A549 (cell line): ENCODE results near the gene VPS37B. TPM values are rescaled to one million over a fixed set of nuclear protein-coding genes. Genes with fewer than 3 reads are reported as not detected.

ENCODE experiments used
- ATAC-seq, 2 experiments: fragments of 200-7000 bp in 1 of 2; fragments of >200 bp in 1 of 2; cut with Nextera tagmentation in 1 of 2; cut with Tn5 transposase in 1 of 2; 3 replicates each; pipeline versions ENCODE4 v1.8.0 to v1.9.1; 2018 to 2020; ENCODE audit warnings: mild to moderate bottlenecking in 1 of 2, moderate library complexity in 1 of 2
- CTCF ChIA-PET: fragments of 300-600 bp; sonication (Branson Sonifier 250); formaldehyde crosslinking; extraction: SDS; loops from one replicate; lab custom pipeline; 2021; ENCODE audit warnings: antibody characterized with exemption, inconsistent platforms; lab: Yijun Ruan, JAX
- POLR2A ChIA-PET: fragments of 350-600 bp; formaldehyde crosslinking; extraction: SDS; loops from one replicate; lab custom pipeline; 2021; ENCODE audit warnings: antibody characterized with exemption, inconsistent platforms; lab: Yijun Ruan, JAX
- DNase-seq, 2 experiments: peaks; one replicate each; pipeline versions ENCODE4 v3.0.0 to v3.0.0-alpha.2; 2011 to 2016; ENCODE audit warnings: low read depth in 1 of 2, low spot score in 1 of 2
- FAIRE-seq: peaks from 2 replicates; lab custom pipeline; 2011; peaks lifted over from hg19 to GRCh38; lab: Jason Lieb, UNC
- H3K27ac ChIP-seq, 2 experiments: fragments of >200 bp; sonication (Bioruptor Twin); formaldehyde crosslinking; 3 replicates each; pipeline ENCODE4 v1.5.1; 2016 to 2017
- H3K4me1 ChIP-seq: fragments of >200 bp; sonication (Bioruptor Twin); formaldehyde crosslinking; 3 replicates; pipeline ENCODE4 v1.6.1; 2016
- H3K4me2 ChIP-seq: fragments of >200 bp; sonication (Bioruptor Twin); formaldehyde crosslinking; 3 replicates; pipeline ENCODE4 v1.6.1; 2016
- H3K4me3 ChIP-seq: fragments of >200 bp; sonication (Bioruptor Twin); formaldehyde crosslinking; 3 replicates; pipeline ENCODE4 v1.5.1; 2016
- H3K9me3 ChIP-seq: fragments of >200 bp; sonication (Bioruptor Twin); formaldehyde crosslinking; 3 replicates; pipeline ENCODE4 v1.6.1; 2016
- CBX2 ChIP-seq: fragments of 200-600 bp; sonication (generic); IDR thresholded peaks from 2 replicates; pipeline ENCODE4 v1.6.1; 2016; ENCODE audit warnings: low read depth, mild to moderate bottlenecking, borderline replicate concordance
- CEBPB ChIP-seq, 2 experiments: fragments of >200 bp in 1 of 2; sonication (Bioruptor Twin) in 1 of 2; formaldehyde crosslinking in 1 of 2; IDR thresholded peaks; 2 replicates each; pipeline ENCODE4 v1.6.1; 2012 to 2016
- CHD4 ChIP-seq: fragments of 200-600 bp; sonication (generic); IDR thresholded peaks from 2 replicates; pipeline ENCODE4 v1.6.1; 2016; ENCODE audit warnings: antibody characterized with exemption, mild to moderate bottlenecking, borderline replicate concordance
- EHF ChIP-seq: fragments of 250-450 bp; sonication (Bioruptor Pico); IDR thresholded peaks from 2 replicates; pipeline ENCODE4 v1.5.0; 2020; ENCODE audit warnings: mild to moderate bottlenecking
- EP300 ChIP-seq, 2 experiments: fragments of >200 bp; sonication (Bioruptor Twin); formaldehyde crosslinking; IDR thresholded peaks; 2 replicates in 1 of 2; 3 replicates in 1 of 2; pipeline ENCODE4 v1.6.1; 2016 to 2017
- ESRRA ChIP-seq: fragments of 150-350 bp; IDR thresholded peaks from 2 replicates; pipeline ENCODE4 v1.6.1; 2014; ENCODE audit warnings: mild to moderate bottlenecking, low read length, borderline replicate concordance
- FOXS1 ChIP-seq: fragments of 250-450 bp; sonication (Bioruptor Pico); IDR thresholded peaks from 2 replicates; pipeline ENCODE4 v1.5.0; 2020; ENCODE audit warnings: mild to moderate bottlenecking, moderate library complexity
- JUN ChIP-seq, 2 experiments: fragments of >200 bp; sonication (Bioruptor Twin); formaldehyde crosslinking; IDR thresholded peaks; 2 replicates in 1 of 2; 3 replicates in 1 of 2; pipeline ENCODE4 v1.6.1; 2016 to 2017
- JUNB ChIP-seq: fragments of >200 bp; sonication (Bioruptor Twin); formaldehyde crosslinking; IDR thresholded peaks from 2 replicates; pipeline ENCODE4 v1.6.1; 2016
- KDM1A ChIP-seq: fragments of 200-600 bp; sonication (generic); IDR thresholded peaks from 2 replicates; pipeline ENCODE4 v1.6.1; 2016; ENCODE audit warnings: low read depth, mild to moderate bottlenecking
- NPAS2 ChIP-seq: fragments of 250-450 bp; sonication (Bioruptor Pico); IDR thresholded peaks from 2 replicates; pipeline ENCODE4 v1.8.0; 2022; ENCODE audit warnings: mild to moderate bottlenecking, moderate library complexity, borderline replicate concordance
- PHF8 ChIP-seq: fragments of 200-600 bp; sonication (generic); IDR thresholded peaks from 2 replicates; pipeline ENCODE4 v1.6.1; 2016; ENCODE audit warnings: low read depth, mild to moderate bottlenecking, antibody characterized with exemption, moderate library complexity, borderline replicate concordance
- POLR2A ChIP-seq: IDR thresholded peaks from 2 replicates; pipeline ENCODE4 v1.6.1; 2012; ENCODE audit warnings: mild to moderate bottlenecking, low read length
- POLR2AphosphoS2 ChIP-seq: conservative IDR thresholded peaks from 2 replicates; pipeline ENCODE4 v1.6.1; 2012; ENCODE audit warnings: low read length, improper control_type of control experiment, inconsistent platforms
- RAD21 ChIP-seq, 2 experiments: fragments of >200 bp in 1 of 2; sonication (Bioruptor Twin) in 1 of 2; formaldehyde crosslinking in 1 of 2; IDR thresholded peaks in 1 of 2; conservative IDR thresholded peaks in 1 of 2; 2 replicates in 1 of 2; 3 replicates in 1 of 2; pipeline ENCODE4 v1.6.1; 2012 to 2018; ENCODE audit warnings: inconsistent platforms in 1 of 2
- RARB ChIP-seq: fragments of 250-450 bp; sonication (Bioruptor Pico); IDR thresholded peaks from 2 replicates; pipeline ENCODE4 v1.8.0; 2021; ENCODE audit warnings: mild to moderate bottlenecking, moderate library complexity
- RFX5 ChIP-seq: fragments of 450-650 bp; IDR thresholded peaks from 2 replicates; pipeline ENCODE4 v1.7.1; 2014; ENCODE audit warnings: antibody characterized with exemption, mild to moderate bottlenecking, moderate library complexity
- SREBF2 ChIP-seq: fragments of 450-650 bp; IDR thresholded peaks from 2 replicates; pipeline ENCODE4 v1.6.1; 2014; ENCODE audit warnings: mild to moderate bottlenecking, moderate library complexity
- TP53 ChIP-seq: fragments of 250-450 bp; sonication (Bioruptor Pico); IDR thresholded peaks from 2 replicates; pipeline ENCODE4 v1.5.0; 2021; ENCODE audit warnings: mild to moderate bottlenecking, moderate library complexity
- ZFP36 ChIP-seq: fragments of 450-650 bp; IDR thresholded peaks from 2 replicates; pipeline ENCODE4 v1.6.1; 2014; ENCODE audit warnings: borderline replicate concordance; ENCODE audit not compliant: partially characterized antibody
- WGBS: methylation state at CpG from one replicate; pipeline ENCODE4 v1.1.6; 2017; ENCODE audit errors: missing lambda C conversion rate; 5-methylcytosine and 5-hydroxymethylcytosine counted together
- polyA plus RNA-seq, 4 experiments: library from polyadenylated mRNA; depleted of rRNA in 3 of 4; stranded (reverse); fragments of >200 nt; fragmentation: RNase III in 1 of 4; extraction: RNeasy Plus Mini Kit Qiagen cat#74134 plus additional on column Dnase treatment in 1 of 4; gene quantifications; 2 replicates in 3 of 4; 3 replicates in 1 of 4; pipeline ENCODE4 v1.2.3, GENCODE V29; 2011 to 2017
- TF ChIP-seq, protein P1 (sequence below): fragments of 250-450 bp; sonication (Bioruptor Pico); IDR thresholded peaks from 2 replicates; pipeline ENCODE4 v1.5.0; 2021; ENCODE audit warnings: mild to moderate bottlenecking, moderate library complexity, borderline replicate concordance
- TF ChIP-seq, protein P2 (sequence below): fragments of 450-650 bp; IDR thresholded peaks from 2 replicates; pipeline ENCODE4 v1.6.1; 2014; ENCODE audit warnings: antibody characterized with exemption
- TF ChIP-seq, protein P3 (sequence below): IDR thresholded peaks from 2 replicates; pipeline ENCODE4 v1.6.1; 2012
- TF ChIP-seq, protein P4 (sequence below): fragments of >200 bp; sonication (Bioruptor Twin); formaldehyde crosslinking; IDR thresholded peaks from 3 replicates; pipeline ENCODE4 v1.5.1; 2016
- TF ChIP-seq, protein P5 (sequence below): fragments of 200-600 bp; sonication (generic); IDR thresholded peaks from 2 replicates; pipeline ENCODE4 v1.6.1; 2016; ENCODE audit warnings: antibody characterized with exemption, mild to moderate bottlenecking, moderate library complexity

Gene VPS37B
- polyA plus RNA-seq, 2 of the 4 experiments (the other 2 are of a cell fraction): 17.0 to 18.6 TPM

DNA sequence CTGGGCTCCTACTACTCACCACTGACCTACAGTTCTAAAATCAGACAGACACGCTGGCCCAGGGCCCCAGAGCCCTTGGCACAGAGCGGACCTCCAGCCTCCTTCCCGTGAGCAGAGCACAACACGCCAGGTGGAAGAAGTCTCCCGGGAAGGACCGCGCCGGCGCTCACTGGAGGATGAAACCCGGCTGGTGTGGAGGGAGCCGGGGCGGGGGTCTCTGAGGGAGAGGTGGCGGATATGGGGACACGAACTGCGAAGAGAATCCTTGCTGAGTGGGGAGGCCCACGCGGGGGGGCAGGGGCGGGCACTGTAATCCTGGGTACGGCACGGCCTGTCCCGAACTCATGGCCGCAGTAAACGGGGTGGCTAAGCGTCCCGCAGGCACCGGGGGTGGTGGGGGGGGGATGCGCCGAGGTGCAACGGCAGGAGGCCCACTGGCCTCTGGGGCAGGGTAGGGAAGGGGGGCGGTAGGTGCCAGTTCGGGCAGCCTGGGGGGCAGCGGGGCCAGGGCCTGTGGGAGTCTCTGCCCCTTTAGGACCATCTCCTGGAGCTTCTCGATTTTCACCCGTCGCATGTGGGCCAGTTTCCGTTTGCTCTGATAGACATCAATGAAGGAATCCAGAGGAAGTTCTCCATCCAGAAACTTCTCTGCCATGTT, 28.8 kb downstream of the VPS37B start:
- no peak for FAIRE-seq
- H3K4me2 ChIP-seq: no peak overlapping the region
- no peak for ATAC-seq

DNA sequence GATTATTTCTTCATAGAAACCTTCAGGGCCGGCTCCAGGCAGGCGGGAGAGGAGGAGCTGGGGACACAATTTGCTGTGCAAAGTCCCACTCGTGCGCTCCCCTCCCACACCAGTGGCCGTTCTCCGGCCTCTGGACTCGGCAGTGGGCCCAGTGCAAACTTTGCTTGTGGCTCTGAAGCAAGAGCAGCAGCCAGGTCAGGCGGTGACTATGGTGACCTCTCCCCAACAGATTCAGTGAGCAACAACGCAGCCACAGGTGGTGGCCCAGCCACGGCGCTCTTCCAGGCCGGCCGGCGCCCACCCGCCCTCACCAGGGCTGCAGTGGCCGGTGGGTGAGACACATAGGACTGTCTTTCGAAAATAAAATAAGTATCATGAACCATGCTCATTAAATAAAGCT, 29.5 kb downstream of the VPS37B start:
- no peak for FAIRE-seq
- Histone ChIP-seq H3K27ac (no peak overlapping the region), H3K4me2 (no peak overlapping the region), H3K9me3 (no peaks in the 10 kb centered on the region), H3K4me3 (no peak overlapping the region), H3K4me1 (0 out of 3 replicates have a peak, but pooled peaks cover under 1% of the 10 kb centered on the region)
- no peak for DNase-seq
- ChIA-PET POLR2A (no interaction called here), CTCF (interaction anchor here (0.8 to 18.6 kb wide), 8 partner anchors 9 to 104 kb away, joined by 3 to 522 read pairs (median 4); no protein-coding TSS in a partner anchor)
- ATAC-seq: no peak
- WGBS: 93% methylated on average over 17 of the region's 17 CpGs
- no peak for TF ChIP-seq PHF8
- TF ChIP-seq, protein P1, sequence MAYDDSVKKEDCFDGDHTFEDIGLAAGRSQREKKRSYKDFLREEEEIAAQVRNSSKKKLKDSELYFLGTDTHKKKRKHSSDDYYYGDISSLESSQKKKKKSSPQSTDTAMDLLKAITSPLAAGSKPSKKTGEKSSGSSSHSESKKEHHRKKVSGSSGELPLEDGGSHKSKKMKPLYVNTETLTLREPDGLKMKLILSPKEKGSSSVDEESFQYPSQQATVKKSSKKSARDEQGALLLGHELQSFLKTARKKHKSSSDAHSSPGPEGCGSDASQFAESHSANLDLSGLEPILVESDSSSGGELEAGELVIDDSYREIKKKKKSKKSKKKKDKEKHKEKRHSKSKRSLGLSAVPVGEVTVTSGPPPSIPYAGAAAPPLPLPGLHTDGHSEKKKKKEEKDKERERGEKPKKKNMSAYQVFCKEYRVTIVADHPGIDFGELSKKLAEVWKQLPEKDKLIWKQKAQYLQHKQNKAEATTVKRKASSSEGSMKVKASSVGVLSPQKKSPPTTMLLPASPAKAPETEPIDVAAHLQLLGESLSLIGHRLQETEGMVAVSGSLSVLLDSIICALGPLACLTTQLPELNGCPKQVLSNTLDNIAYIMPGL (CRISPR knock-in tag): no peak
- TF ChIP-seq EHF (CRISPR knock-in tag): no peak
- TF ChIP-seq, protein P2, sequence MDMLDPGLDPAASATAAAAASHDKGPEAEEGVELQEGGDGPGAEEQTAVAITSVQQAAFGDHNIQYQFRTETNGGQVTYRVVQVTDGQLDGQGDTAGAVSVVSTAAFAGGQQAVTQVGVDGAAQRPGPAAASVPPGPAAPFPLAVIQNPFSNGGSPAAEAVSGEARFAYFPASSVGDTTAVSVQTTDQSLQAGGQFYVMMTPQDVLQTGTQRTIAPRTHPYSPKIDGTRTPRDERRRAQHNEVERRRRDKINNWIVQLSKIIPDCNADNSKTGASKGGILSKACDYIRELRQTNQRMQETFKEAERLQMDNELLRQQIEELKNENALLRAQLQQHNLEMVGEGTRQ: no peak
- no peak for TF ChIP-seq JUNB
- TF ChIP-seq CEBPB (IDR thresholded peaks at IDR 0.05): no peak
- TF ChIP-seq JUN (IDR thresholded peaks at IDR 0.05): no peak
- TF ChIP-seq RAD21 (conservative IDR thresholded peaks at IDR 0.05 in 1 of 2, IDR thresholded peaks at IDR 0.05 in 1 of 2): no peak
- TF ChIP-seq RFX5: no peak

More for the DNA sequence above, 28.8 kb downstream of the VPS37B start:
- no peak for TF ChIP-seq NPAS2
- TF ChIP-seq POLR2AphosphoS2: no peak
- TF ChIP-seq RARB: no peak
- no peak for TF ChIP-seq ESRRA
- TF ChIP-seq POLR2A: no peak
- TF ChIP-seq EHF (CRISPR knock-in tag): no peak
- TF ChIP-seq, protein P3, sequence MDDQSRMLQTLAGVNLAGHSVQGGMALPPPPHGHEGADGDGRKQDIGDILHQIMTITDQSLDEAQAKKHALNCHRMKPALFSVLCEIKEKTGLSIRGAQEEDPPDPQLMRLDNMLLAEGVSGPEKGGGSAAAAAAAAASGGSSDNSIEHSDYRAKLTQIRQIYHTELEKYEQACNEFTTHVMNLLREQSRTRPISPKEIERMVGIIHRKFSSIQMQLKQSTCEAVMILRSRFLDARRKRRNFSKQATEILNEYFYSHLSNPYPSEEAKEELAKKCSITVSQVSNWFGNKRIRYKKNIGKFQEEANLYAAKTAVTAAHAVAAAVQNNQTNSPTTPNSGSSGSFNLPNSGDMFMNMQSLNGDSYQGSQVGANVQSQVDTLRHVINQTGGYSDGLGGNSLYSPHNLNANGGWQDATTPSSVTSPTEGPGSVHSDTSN: no peak
- TF ChIP-seq FOXS1 (CRISPR knock-in tag): no peak
- TF ChIP-seq, protein P4, sequence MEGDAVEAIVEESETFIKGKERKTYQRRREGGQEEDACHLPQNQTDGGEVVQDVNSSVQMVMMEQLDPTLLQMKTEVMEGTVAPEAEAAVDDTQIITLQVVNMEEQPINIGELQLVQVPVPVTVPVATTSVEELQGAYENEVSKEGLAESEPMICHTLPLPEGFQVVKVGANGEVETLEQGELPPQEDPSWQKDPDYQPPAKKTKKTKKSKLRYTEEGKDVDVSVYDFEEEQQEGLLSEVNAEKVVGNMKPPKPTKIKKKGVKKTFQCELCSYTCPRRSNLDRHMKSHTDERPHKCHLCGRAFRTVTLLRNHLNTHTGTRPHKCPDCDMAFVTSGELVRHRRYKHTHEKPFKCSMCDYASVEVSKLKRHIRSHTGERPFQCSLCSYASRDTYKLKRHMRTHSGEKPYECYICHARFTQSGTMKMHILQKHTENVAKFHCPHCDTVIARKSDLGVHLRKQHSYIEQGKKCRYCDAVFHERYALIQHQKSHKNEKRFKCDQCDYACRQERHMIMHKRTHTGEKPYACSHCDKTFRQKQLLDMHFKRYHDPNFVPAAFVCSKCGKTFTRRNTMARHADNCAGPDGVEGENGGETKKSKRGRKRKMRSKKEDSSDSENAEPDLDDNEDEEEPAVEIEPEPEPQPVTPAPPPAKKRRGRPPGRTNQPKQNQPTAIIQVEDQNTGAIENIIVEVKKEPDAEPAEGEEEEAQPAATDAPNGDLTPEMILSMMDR: no peak
- no peak for TF ChIP-seq CBX2
- TF ChIP-seq CEBPB (IDR thresholded peaks at IDR 0.05): no peak
- no peak for TF ChIP-seq TP53 (CRISPR knock-in tag)
- TF ChIP-seq KDM1A: no peak
- no peak for TF ChIP-seq SREBF2
- TF ChIP-seq, protein P1 (CRISPR knock-in tag): no peak
- TF ChIP-seq CHD4: no peak
- TF ChIP-seq ZFP36: no peak
- TF ChIP-seq, protein P5, sequence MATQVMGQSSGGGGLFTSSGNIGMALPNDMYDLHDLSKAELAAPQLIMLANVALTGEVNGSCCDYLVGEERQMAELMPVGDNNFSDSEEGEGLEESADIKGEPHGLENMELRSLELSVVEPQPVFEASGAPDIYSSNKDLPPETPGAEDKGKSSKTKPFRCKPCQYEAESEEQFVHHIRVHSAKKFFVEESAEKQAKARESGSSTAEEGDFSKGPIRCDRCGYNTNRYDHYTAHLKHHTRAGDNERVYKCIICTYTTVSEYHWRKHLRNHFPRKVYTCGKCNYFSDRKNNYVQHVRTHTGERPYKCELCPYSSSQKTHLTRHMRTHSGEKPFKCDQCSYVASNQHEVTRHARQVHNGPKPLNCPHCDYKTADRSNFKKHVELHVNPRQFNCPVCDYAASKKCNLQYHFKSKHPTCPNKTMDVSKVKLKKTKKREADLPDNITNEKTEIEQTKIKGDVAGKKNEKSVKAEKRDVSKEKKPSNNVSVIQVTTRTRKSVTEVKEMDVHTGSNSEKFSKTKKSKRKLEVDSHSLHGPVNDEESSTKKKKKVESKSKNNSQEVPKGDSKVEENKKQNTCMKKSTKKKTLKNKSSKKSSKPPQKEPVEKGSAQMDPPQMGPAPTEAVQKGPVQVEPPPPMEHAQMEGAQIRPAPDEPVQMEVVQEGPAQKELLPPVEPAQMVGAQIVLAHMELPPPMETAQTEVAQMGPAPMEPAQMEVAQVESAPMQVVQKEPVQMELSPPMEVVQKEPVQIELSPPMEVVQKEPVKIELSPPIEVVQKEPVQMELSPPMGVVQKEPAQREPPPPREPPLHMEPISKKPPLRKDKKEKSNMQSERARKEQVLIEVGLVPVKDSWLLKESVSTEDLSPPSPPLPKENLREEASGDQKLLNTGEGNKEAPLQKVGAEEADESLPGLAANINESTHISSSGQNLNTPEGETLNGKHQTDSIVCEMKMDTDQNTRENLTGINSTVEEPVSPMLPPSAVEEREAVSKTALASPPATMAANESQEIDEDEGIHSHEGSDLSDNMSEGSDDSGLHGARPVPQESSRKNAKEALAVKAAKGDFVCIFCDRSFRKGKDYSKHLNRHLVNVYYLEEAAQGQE: no peak
- no peak for TF ChIP-seq JUNB
- no peak for TF ChIP-seq EP300 (IDR thresholded peaks at IDR 0.05)
- ChIA-PET POLR2A (no interaction called here), CTCF (interaction anchor here (0.6 to 18.6 kb wide), 12 partner anchors 6 to 217 kb away, joined by 3 to 522 read pairs (median 4); no protein-coding TSS in a partner anchor)
- DNase-seq: no peak
- 96% methylated on average over 14 of the region's 36 CpGs for WGBS
- Histone ChIP-seq H3K27ac (no peak overlapping the region), H3K4me1 (peaks cover 6% of the 10 kb centered on the region; the same call in 1 of the 3 replicates), H3K9me3 (no peaks in the 10 kb centered on the region), H3K4me3 (no peak overlapping the region)
